PC-9 (cell line): Measurements from ENCODE around the gene SPATA16. TPM values are rescaled to one million over a fixed set of nuclear protein-coding genes. Genes with fewer than 3 reads are reported as not detected.

ENCODE experiments used
- BruUV-seq: library from RNA; stranded (reverse); fragments of 400-500 nt; replicated peaks from 2 replicates; lab custom pipeline; 2021; lab: Mats Ljungman, UMichigan
- CTCF ChIA-PET: fragments of 300-600 bp; sonication (Branson Sonifier 250); formaldehyde crosslinking; loops from one replicate; lab custom pipeline; 2022; ENCODE audit warnings: antibody characterized with exemption; lab: Charles Lee
- POLR2A ChIA-PET: fragments of 300-600 bp; sonication (Branson Sonifier 250); formaldehyde crosslinking; loops from one replicate; lab custom pipeline; 2022; ENCODE audit warnings: antibody characterized with exemption; ENCODE audit not compliant: unreplicated experiment; lab: Charles Lee
- DNase-seq, 2 experiments: peaks; one replicate each; pipeline versions ENCODE4 v3.0.0 to v3.0.0-alpha.2; 2015 to 2022; ENCODE audit warnings: mixed read lengths in 1 of 2
- H2AFZ ChIP-seq: fragments of 200-600 bp; sonication (generic); 2 replicates; pipeline ENCODE4 v1.8.1; 2017; ENCODE audit warnings: antibody characterized with exemption
- H3F3A ChIP-seq: fragments of 200-600 bp; sonication (generic); 2 replicates; pipeline ENCODE4 v1.8.1; 2017; ENCODE audit warnings: antibody characterized with exemption, mild to moderate bottlenecking, low read depth; ENCODE audit not compliant: insufficient read depth
- H3K27ac ChIP-seq: fragments of 200-600 bp; sonication (generic); 2 replicates; pipeline ENCODE4 v1.6.1; 2016; ENCODE audit warnings: mixed run types
- H3K27me3 ChIP-seq: fragments of 200-600 bp; sonication (generic); 2 replicates; pipeline ENCODE4 v1.6.1; 2016; ENCODE audit warnings: low read depth, mixed run types; ENCODE audit not compliant: insufficient read depth
- H3K36me3 ChIP-seq: fragments of 200-600 bp; sonication (generic); 2 replicates; pipeline ENCODE4 v1.6.1; 2016; ENCODE audit warnings: low read depth, mixed run types
- H3K4me1 ChIP-seq: fragments of 200-600 bp; sonication (generic); replicated peaks from 2 replicates; pipeline ENCODE4 v1.6.1; 2016; ENCODE audit warnings: mixed run types; ENCODE audit not compliant: insufficient read depth
- H3K4me2 ChIP-seq: fragments of 200-600 bp; sonication (generic); 2 replicates; pipeline ENCODE4 v1.6.1; 2017; ENCODE audit warnings: mixed run types
- H3K4me3 ChIP-seq: fragments of 200-600 bp; sonication (generic); 2 replicates; pipeline ENCODE4 v1.6.1; 2016; ENCODE audit warnings: mixed run types
- H3K79me2 ChIP-seq: fragments of 200-600 bp; sonication (generic); 2 replicates; pipeline ENCODE4 v1.6.1; 2017; ENCODE audit warnings: low read depth, mixed run types
- H3K9me2 ChIP-seq: fragments of 200-600 bp; sonication (generic); 2 replicates; pipeline ENCODE4 v1.8.1; 2017; ENCODE audit warnings: mild to moderate bottlenecking; ENCODE audit not compliant: insufficient read depth
- H3K9me3 ChIP-seq: fragments of 200-600 bp; sonication (generic); 2 replicates; pipeline ENCODE4 v1.8.1; 2016; ENCODE audit warnings: low read depth; ENCODE audit not compliant: insufficient read depth
- H4K20me1 ChIP-seq: fragments of 200-600 bp; sonication (generic); 2 replicates; pipeline ENCODE4 v1.8.1; 2017; ENCODE audit not compliant: insufficient read depth
- CTCF ChIP-seq: fragments of 200-600 bp; sonication (generic); conservative IDR thresholded peaks from 2 replicates; pipeline ENCODE4 v1.6.1; 2017; ENCODE audit warnings: mixed run types, antibody characterized with exemption, mild to moderate bottlenecking, moderate library complexity
- EZH2 ChIP-seq: fragments of 200-600 bp; sonication (generic); IDR thresholded peaks from 2 replicates; pipeline ENCODE4 v1.8.0; 2017; ENCODE audit warnings: antibody characterized with exemption, low read depth
- intact Hi-C: fragments of 100-400 bp; cut with micrococcal nuclease; formaldehyde crosslinking; loops from one replicate; pipeline ENCODE4 v1.10.0; 2022; ENCODE audit not compliant: unreplicated experiment
- total RNA-seq: library from RNA; stranded (reverse); gene quantifications from 2 replicates; pipeline ENCODE4 v1.2.3, GENCODE V29; 2021

Gene SPATA16
- total RNA-seq, 1 experiment from 2014 or later: not detected

- Histone ChIP-seq H3K9me3 (no peaks in the 10 kb centered on the region), H3F3A (no peaks in the 10 kb centered on the region), H3K4me2 (no peak overlapping the region), H3K27ac (no peak overlapping the region), H3K36me3 (no peaks in the 10 kb centered on the region), H4K20me1 (no peaks in the 10 kb centered on the region), H2AFZ (no peak overlapping the region), H3K4me1 (no peaks in the 10 kb centered on the region), H3K4me3 (no peak overlapping the region), H3K79me2 (no peaks in the 10 kb centered on the region), H3K9me2 (no peaks in the 10 kb centered on the region; the same call in 1 of the 2 replicates), H3K27me3 (no peaks in the 10 kb centered on the region)
- ChIA-PET POLR2A (no interaction called here), CTCF (no interaction called here)
- intact Hi-C loops: no loop called here
- TF ChIP-seq EZH2 (no peak), CTCF (no peak)
- no peak for DNase-seq
- no TSS peak for BruUV-seq
These were observed 202.2 kb downstream of the SPATA16 start for GRCh38 chr3:172938788-172939187.

- H3K9me2 ChIP-seq: no peaks in the 10 kb centered on the region
- peak overlapping the region; percentile 26; the same call in 1 of the 2 replicates for H3K4me2 ChIP-seq
- DNase-seq: no peak
- no peak overlapping the region for H2AFZ ChIP-seq
- H4K20me1 ChIP-seq: no peaks in the 10 kb centered on the region
- intact Hi-C loops: no loop called here
- no peaks in the 10 kb centered on the region for H3K27me3 ChIP-seq
- H3K27ac ChIP-seq: no peak overlapping the region
- H3K4me3 ChIP-seq: no peak overlapping the region
- H3F3A ChIP-seq: no peaks in the 10 kb centered on the region
- no peaks in the 10 kb centered on the region for H3K79me2 ChIP-seq
- no peak for TF ChIP-seq CTCF
- ChIA-PET POLR2A (no interaction called here), CTCF (no interaction called here)
- H3K4me1 ChIP-seq: no peaks in the 10 kb centered on the region
- H3K36me3 ChIP-seq: no peaks in the 10 kb centered on the region
- H3K9me3 ChIP-seq: no peaks in the 10 kb centered on the region
- no TSS peak for BruUV-seq
These were observed 209.2 kb downstream of the SPATA16 start for GRCh38 chr3:172931746-172932285.

GRCh38 chr3:172929451-172929850 lies 211.6 kb downstream of the SPATA16 start:
- no peaks in the 10 kb centered on the region for H3K9me2 ChIP-seq
- no peak overlapping the region for H3K4me3 ChIP-seq
- ChIA-PET POLR2A (no interaction called here), CTCF (no interaction called here)
- no peaks in the 10 kb centered on the region for H4K20me1 ChIP-seq
- H3K79me2 ChIP-seq: no peaks in the 10 kb centered on the region
- H3K36me3 ChIP-seq: no peaks in the 10 kb centered on the region
- no peak for TF ChIP-seq EZH2
- TF ChIP-seq CTCF: no peak
- H3K9me3 ChIP-seq: no peaks in the 10 kb centered on the region
- 0 out of 2 replicates have a peak overlapping the region, but pooled peaks have one; percentile 10 for H2AFZ ChIP-seq
- H3K4me1 ChIP-seq: no peaks in the 10 kb centered on the region
- no TSS peak for BruUV-seq
- H3K4me2 ChIP-seq: no peak overlapping the region
- no peak for DNase-seq
- no peaks in the 10 kb centered on the region for H3K27me3 ChIP-seq
- no peak overlapping the region for H3K27ac ChIP-seq
- intact Hi-C loops: no loop called here
- no peaks in the 10 kb centered on the region for H3F3A ChIP-seq
